PC-9 (cell line): ENCODE results near the gene WDR7.

Source experiments
- CTCF ChIP-seq: fragments of 200-600 bp; sonication (generic); conservative IDR thresholded peaks from 2 replicates; pipeline ENCODE4 v1.6.1; 2017; ENCODE audit warnings: mixed run types, antibody characterized with exemption, mild to moderate bottlenecking, moderate library complexity
- EZH2 ChIP-seq: fragments of 200-600 bp; sonication (generic); IDR thresholded peaks from 2 replicates; pipeline ENCODE4 v1.8.0; 2017; ENCODE audit warnings: antibody characterized with exemption, low read depth

GRCh38 chr18:56678836-56679565 is 27.8 kb downstream of the WDR7 start:
- TF ChIP-seq CTCF (no peak), EZH2 (no peak)
